Gastroesophageal sphincter (tissue), 4 donors: Measurements from ENCODE around the gene TCAF1. TPM values are rescaled to one million over a fixed set of nuclear protein-coding genes. Genes with fewer than 3 reads are reported as not detected.
"Not testable (repeated sequence)": the region's sequence is repeated elsewhere in the genome, so short reads cannot be mapped to it uniquely, and the experiment has no call there.

Source experiments
- ATAC-seq: fragments of 150-250 bp; one replicate; pipeline ENCODE4 v1.9.1; 2016; ENCODE audit warnings: mild to moderate bottlenecking, moderate library complexity
- H3K27ac ChIP-seq, 4 donors: fragments of 200-600 bp; sonication (generic) in 3 of 4; 1 replicate in 3 of 4; 2 replicates in 1 of 4; pipeline ENCODE4 v1.5.1; 2016 to 2019
- H3K27me3 ChIP-seq: fragments of 200-600 bp; sonication (generic); one replicate; pipeline ENCODE4 v1.5.1; 2019
- H3K36me3 ChIP-seq, 2 donors: fragments of 200-600 bp; sonication (generic); one replicate each; pipeline ENCODE4 v1.5.1; 2019; ENCODE audit warnings: control low read depth in 1 of 2
- H3K4me1 ChIP-seq, 3 donors: fragments of 200-600 bp; sonication (generic); 1 replicate in 2 of 3; 2 replicates in 1 of 3; pipeline ENCODE4 v1.5.1; 2016 to 2019; ENCODE audit warnings: control low read depth in 2 of 3
- H3K4me3 ChIP-seq, 2 donors: fragments of 200-600 bp; sonication (generic); one replicate each; pipeline ENCODE4 v1.5.1; 2019; ENCODE audit warnings: mild to moderate bottlenecking in 1 of 2, moderate library complexity in 1 of 2
- H3K9me3 ChIP-seq, 3 donors: fragments of 200-600 bp; sonication (generic); one replicate each; pipeline ENCODE4 v1.5.1; 2017 to 2019; ENCODE audit warnings: control low read depth in 2 of 3
- EP300 ChIP-seq: sonication (generic); formaldehyde crosslinking; IDR thresholded peaks from one replicate; pipeline ENCODE4 v1.6.1; 2017; ENCODE audit warnings: antibody characterized with exemption, mild to moderate bottlenecking
- POLR2A ChIP-seq, 2 donors: fragments of 450-650 bp; IDR thresholded peaks; one replicate each; pipeline ENCODE4 v1.6.1; 2017; ENCODE audit warnings: antibody characterized with exemption in 2 of 2, mild to moderate bottlenecking in 2 of 2, moderate library complexity in 1 of 2
- POLR2AphosphoS5 ChIP-seq: sonication (generic); formaldehyde crosslinking; IDR thresholded peaks from one replicate; pipeline ENCODE4 v1.6.1; 2017; ENCODE audit warnings: antibody characterized with exemption
- WGBS, 2 donors: methylation state at CpG; one replicate each; pipeline ENCODE4 v1.1.5; 2018; ENCODE audit warnings: low coverage in 1 of 2; 5-methylcytosine and 5-hydroxymethylcytosine counted together
- total RNA-seq, 4 donors: library from RNA; depleted of rRNA; stranded (reverse); fragments of >200 nt; gene quantifications; one replicate each; pipeline ENCODE4 v1.1.0, GENCODE V29; 2016
- TF ChIP-seq, protein P1 (sequence below), 4 experiments: fragments of 200-600 bp in 2 of 4; fragments of 450-650 bp in 2 of 4; sonication (generic) in 1 of 4; IDR thresholded peaks; one replicate each; pipeline ENCODE4 v1.5.1; 2017 to 2019; ENCODE audit warnings: antibody characterized with exemption in 4 of 4, mild to moderate bottlenecking in 2 of 4, moderate library complexity in 2 of 4

TCAF1 gene
- total RNA-seq, 4 donors from 2014 or later = 34.7 to 66.7 (median 57.7) TPM

DNA sequence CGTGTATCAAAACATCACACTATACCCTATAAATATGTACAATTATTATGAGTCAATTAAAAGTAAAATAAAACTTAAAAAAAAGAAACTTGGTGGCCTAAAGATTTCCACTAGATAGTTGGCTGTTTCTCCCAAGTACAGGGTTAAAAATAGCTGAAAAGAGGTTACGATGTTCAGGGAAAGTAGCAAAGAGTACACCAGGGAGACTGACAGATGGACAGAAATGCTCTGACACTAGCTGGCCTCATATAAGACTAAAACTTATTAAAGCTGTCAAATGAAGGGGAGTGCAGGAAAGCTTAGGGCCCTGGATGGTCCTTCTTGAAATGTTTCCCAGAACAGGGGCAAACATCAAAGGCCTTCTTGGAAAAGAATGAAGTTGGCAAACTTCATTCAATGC is 51.3 kb downstream of the TCAF1 start:
- 66 to 73% methylated on average over 2 of the region's 2 CpGs for WGBS, 2 donors
- no peak for ATAC-seq

DNA sequence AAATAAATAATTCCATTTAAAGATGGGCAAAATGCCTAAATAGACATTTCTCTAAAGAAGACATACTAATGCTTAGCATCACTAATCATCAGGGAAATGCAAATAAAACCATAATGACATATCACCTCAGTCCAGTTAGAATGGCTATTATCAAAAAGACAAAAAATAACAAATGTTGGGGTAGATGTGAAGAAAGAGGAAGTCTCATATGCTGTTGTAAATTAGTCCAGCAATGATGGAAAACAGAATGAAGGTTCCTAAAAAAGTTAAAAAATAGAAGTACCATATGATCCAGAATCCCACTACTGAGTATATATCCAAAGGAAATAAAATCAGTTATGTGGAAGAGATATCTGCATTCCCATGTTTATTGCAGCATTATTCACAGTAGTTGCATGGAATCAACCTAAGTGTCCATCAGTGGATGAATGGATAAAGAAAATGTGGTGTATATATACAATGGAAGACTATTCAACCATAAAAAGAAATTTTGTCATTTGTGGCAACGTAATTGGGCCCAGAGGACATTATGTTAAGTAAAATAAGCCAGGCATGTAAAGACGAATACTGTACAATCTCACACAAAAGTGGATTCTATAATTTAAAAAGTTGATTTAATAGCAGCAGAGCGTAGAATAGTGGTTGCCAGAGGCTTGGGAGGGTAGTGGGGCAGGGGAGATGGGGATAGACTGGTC is 52.0 kb downstream of the TCAF1 start:
- H3K4me1 ChIP-seq = no peaks in the 10 kb centered on the region
- WGBS, 2 donors = 74 to 78% methylated on average over 3 of the region's 3 CpGs
- H3K27me3 ChIP-seq = no peaks in the 10 kb centered on the region
- H3K4me3 ChIP-seq = no peak overlapping the region
- peaks cover 0 to 4% of the 10 kb centered on the region in 2 donors for H3K36me3 ChIP-seq
- no peak for ATAC-seq
- peaks cover 0 to 14% (median 4%) of the 10 kb centered on the region in 3 donors for H3K9me3 ChIP-seq
- H3K27ac ChIP-seq = no peak overlapping the region
- TF ChIP-seq EP300 (no peak), POLR2A (IDR thresholded peaks at IDR 0.05) (no peak), POLR2AphosphoS5 (no peak)
- TF ChIP-seq, protein P1, sequence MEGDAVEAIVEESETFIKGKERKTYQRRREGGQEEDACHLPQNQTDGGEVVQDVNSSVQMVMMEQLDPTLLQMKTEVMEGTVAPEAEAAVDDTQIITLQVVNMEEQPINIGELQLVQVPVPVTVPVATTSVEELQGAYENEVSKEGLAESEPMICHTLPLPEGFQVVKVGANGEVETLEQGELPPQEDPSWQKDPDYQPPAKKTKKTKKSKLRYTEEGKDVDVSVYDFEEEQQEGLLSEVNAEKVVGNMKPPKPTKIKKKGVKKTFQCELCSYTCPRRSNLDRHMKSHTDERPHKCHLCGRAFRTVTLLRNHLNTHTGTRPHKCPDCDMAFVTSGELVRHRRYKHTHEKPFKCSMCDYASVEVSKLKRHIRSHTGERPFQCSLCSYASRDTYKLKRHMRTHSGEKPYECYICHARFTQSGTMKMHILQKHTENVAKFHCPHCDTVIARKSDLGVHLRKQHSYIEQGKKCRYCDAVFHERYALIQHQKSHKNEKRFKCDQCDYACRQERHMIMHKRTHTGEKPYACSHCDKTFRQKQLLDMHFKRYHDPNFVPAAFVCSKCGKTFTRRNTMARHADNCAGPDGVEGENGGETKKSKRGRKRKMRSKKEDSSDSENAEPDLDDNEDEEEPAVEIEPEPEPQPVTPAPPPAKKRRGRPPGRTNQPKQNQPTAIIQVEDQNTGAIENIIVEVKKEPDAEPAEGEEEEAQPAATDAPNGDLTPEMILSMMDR (IDR thresholded peaks at IDR 0.05) = no peak

More for the DNA sequence above, 51.3 kb downstream of the TCAF1 start:
- no peaks in the 10 kb centered on the region for H3K27me3 ChIP-seq
- peaks cover 0 to 14% (median under 1%) of the 10 kb centered on the region in 3 donors for H3K9me3 ChIP-seq
- TF ChIP-seq EP300 (peak; percentile 12), POLR2A (IDR thresholded peaks at IDR 0.05) (no peak)
- no peak overlapping the region for H3K4me3 ChIP-seq
- H3K27ac ChIP-seq = no peak overlapping the region
- peaks cover 0 to 4% of the 10 kb centered on the region in 2 donors for H3K36me3 ChIP-seq
- no peaks in the 10 kb centered on the region for H3K4me1 ChIP-seq

DNA sequence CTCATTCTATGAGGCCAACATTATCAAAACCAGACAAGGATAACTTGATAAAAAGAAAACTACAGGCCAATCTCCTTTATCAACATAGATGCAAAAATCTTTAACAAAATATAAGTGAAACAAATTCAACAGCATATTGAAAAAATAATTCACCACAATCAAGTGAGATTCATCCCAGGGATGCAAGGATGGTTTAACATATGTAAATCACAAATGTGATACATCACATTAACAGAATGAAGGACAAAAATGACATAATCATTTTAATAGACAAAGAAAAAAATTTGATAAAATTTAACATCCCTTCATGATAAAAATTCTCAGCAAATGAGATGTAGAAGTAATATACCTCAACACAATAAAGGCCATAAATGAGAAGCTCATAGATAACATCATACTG is 53.8 kb downstream of the TCAF1 start:
- Histone ChIP-seq H3K4me1 (no peaks in the 10 kb centered on the region), H3K36me3 (peaks cover 0 to 4% of the 10 kb centered on the region in 2 donors), H3K9me3 (peaks cover 0 to 14% (median 4%) of the 10 kb centered on the region in 3 donors), H3K27me3 (no peaks in the 10 kb centered on the region), H3K27ac (no peak overlapping the region), H3K4me3 (no peak overlapping the region)
- TF ChIP-seq, protein P1 (IDR thresholded peaks at IDR 0.05) = no peak
- no peak for TF ChIP-seq EP300
- no peak for TF ChIP-seq POLR2A (IDR thresholded peaks at IDR 0.05)
- TF ChIP-seq POLR2AphosphoS5 = no peak
- no peak for ATAC-seq

DNA sequence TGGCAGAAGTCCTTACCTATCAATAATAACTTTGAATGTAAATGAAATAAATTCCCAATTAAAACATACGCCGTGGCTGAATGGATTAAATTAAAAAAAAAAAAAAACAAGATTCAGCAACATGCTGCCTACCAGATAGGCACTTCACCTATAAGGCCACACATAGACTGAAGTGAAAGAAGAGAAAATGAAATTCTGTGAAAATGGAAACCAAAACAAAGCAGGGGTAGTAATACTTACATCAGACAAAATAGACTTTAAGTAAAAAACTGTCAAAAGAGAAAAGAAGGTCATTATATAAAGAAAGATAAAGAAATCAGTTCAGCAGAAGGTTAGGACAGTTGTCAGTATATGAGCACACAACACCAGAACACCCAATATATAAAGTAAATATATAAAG is 55.3 kb downstream of the TCAF1 start:
- 93% methylated on average over 2 of the region's 2 CpGs for WGBS, 2 donors
- ATAC-seq = no peak
- peaks cover 0 to 14% (median 4%) of the 10 kb centered on the region in 3 donors for H3K9me3 ChIP-seq
- TF ChIP-seq POLR2A (IDR thresholded peaks at IDR 0.05) (no peak), EP300 (no peak), POLR2AphosphoS5 (no peak)
- TF ChIP-seq, protein P1 (IDR thresholded peaks at IDR 0.05) = no peak
- H3K4me1 ChIP-seq = no peaks in the 10 kb centered on the region
- H3K27ac ChIP-seq = no peak overlapping the region
- H3K4me3 ChIP-seq = no peak overlapping the region
- H3K27me3 ChIP-seq = no peaks in the 10 kb centered on the region
- peaks cover 0 to 4% of the 10 kb centered on the region in 2 donors for H3K36me3 ChIP-seq

DNA sequence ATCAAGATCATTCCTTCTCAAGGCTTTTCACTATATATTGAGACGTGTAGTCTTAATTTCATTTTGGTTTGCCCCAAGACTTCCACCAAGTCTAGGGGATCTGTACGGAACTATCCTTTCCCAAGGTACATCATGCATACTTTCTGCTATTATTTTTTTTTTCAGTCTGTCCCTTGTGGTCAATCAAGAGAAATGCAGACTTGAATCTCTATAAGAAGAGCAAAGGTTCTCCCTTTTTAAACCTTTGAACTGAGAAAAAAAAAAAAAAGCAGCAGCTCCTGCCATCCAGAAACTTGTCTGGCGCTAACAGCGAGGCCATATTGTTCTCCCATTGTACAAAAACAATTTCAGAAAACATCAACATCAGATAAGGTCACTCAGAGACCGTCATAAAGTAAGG is 60.3 kb downstream of the TCAF1 start:
- H3K4me3 ChIP-seq, H3K36me3 ChIP-seq, H3K27ac ChIP-seq, ATAC-seq, H3K4me1 ChIP-seq, H3K27me3 ChIP-seq, H3K9me3 ChIP-seq: not testable (repeated sequence)
- WGBS, 2 donors = no CpG with 5 or more reads among the region's 5 CpGs

DNA sequence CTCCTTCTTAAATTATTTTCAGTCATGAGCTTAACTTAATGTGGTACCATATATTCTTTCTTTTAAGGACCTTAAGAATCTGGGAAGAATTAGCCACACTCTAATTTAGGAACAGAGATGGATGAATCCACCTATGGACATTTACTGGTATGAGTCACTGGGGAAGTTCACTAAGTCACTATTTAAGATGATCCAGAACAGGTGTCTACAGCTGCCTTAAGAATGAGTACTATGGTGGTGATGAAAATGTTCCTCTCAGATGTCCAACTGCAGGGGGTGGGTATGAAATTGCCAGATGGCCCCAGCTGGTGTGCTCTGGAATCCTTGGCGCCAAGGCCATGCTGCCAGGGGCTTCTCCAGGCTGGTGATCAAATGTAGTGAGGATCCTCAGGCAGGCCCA is 61.9 kb downstream of the TCAF1 start:
- not testable (repeated sequence) for H3K4me1 ChIP-seq
- no CpG with 5 or more reads among the region's 1 CpG for WGBS, 2 donors

More for the DNA sequence above, 61.9 kb downstream of the TCAF1 start:
- not testable (repeated sequence) for H3K36me3 ChIP-seq, H3K27me3 ChIP-seq, ATAC-seq, H3K4me3 ChIP-seq, H3K9me3 ChIP-seq, H3K27ac ChIP-seq
